ENCODE results near the gene NOTCH1. TPM values are rescaled to one million over a fixed set of nuclear protein-coding genes. Genes with fewer than 3 reads are reported as not detected.
A peak's percentile ranks its signal among the peaks of the same experiment; 100 is the strongest.
"Not testable (repeated sequence)": the region's sequence is repeated elsewhere in the genome, so short reads cannot be mapped to it uniquely, and the experiment has no call there.

NOTCH1 gene
- total and polyA plus RNA-seq, 11 donors, result 8.0 to 47.3 (median 20.3) TPM

DNA sequence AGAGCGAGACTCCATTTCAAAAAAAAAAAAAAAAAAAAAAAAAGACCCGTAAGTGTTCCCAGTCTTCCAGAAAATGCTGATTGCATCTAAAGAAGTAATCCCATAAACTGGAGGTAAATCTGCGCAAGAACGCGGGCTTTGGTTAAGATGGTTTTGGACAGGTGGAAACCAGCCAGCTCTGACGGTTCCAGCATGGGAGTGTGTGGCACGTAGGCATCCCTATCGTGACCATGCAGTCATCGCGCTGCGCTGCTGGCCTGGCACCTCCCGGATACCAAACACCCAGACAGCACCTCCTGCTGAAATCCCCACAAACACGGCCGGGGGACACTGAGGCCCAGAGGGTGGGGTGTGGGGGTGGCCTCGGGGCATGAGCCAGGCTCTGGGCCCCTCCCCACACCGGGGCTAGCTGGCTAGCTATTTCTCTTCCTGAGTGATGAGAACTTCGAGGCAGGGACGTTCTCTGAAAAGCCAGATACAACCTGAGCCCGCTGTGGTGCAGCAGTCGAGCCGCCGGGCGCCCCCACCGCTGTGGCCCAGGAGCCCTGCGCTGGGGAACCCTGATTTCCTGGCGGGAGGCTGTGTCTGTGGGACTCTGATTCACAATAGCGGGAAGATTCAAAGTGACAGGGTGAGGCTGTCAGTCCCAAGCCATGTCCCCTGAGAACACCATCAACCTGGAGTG, 32.2 kb upstream of the NOTCH1 start:
- 67 to 91% (median 72%) methylated on average over 11 to 27 of the region's 27 CpGs for WGBS, 4 donors
- ATAC-seq, result peak in 1 of 4 donors; percentile 10
- no peaks in the 10 kb centered on the region for H3K9me3 ChIP-seq
- H3K4me3 ChIP-seq, result no peak overlapping the region
- H3K36me3 ChIP-seq, result no peaks in the 10 kb centered on the region
- H3K4me1 ChIP-seq, result peaks cover 4 to 29% (median 15%) of the 10 kb centered on the region in 12 donors
- TF ChIP-seq, protein P1, sequence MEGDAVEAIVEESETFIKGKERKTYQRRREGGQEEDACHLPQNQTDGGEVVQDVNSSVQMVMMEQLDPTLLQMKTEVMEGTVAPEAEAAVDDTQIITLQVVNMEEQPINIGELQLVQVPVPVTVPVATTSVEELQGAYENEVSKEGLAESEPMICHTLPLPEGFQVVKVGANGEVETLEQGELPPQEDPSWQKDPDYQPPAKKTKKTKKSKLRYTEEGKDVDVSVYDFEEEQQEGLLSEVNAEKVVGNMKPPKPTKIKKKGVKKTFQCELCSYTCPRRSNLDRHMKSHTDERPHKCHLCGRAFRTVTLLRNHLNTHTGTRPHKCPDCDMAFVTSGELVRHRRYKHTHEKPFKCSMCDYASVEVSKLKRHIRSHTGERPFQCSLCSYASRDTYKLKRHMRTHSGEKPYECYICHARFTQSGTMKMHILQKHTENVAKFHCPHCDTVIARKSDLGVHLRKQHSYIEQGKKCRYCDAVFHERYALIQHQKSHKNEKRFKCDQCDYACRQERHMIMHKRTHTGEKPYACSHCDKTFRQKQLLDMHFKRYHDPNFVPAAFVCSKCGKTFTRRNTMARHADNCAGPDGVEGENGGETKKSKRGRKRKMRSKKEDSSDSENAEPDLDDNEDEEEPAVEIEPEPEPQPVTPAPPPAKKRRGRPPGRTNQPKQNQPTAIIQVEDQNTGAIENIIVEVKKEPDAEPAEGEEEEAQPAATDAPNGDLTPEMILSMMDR (IDR thresholded peaks at IDR 0.05), result no peak
- no peak for TF ChIP-seq POLR2A (IDR thresholded peaks at IDR 0.05)
- H3K27me3 ChIP-seq, result no peaks in the 10 kb centered on the region
- intact Hi-C loops (cut with DNase I), result loop anchor here in 1 of 10 donors (5.0 kb wide), 1 partner anchor 44 kb away; no protein-coding TSS in a partner anchor
- DNase-seq, result peak in 1 of 5 donors; percentile 66
- H3K27ac ChIP-seq, result peak overlapping the region in 1 of 12 donors; percentile 34

DNA sequence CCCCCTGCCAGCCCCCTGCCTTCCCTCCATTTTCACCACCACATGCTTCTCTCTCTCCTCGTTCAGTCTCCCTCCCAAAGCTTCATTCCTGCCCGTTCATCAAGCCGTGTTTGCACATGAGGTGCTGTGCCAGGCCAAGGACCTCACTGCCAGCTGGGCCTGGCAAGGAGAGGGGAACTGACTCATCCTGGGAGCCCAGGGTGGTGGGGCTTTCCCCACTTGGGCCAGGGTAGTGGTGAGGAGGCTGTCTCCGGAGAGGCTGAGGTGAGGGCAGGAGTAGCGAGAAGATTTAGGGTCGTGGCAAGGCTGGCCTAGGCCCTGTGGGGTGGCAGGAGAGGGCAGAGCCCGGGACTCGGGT, 30.4 kb upstream of the NOTCH1 start:
- Histone ChIP-seq H3K27me3 (no peaks in the 10 kb centered on the region), H3K36me3 (no peaks in the 10 kb centered on the region), H3K4me1 (peaks cover 8 to 47% (median 30%) of the 10 kb centered on the region in 12 donors), H3K4me3 (no peak overlapping the region), H3K27ac (no peak overlapping the region), H3K9me3 (no peaks in the 10 kb centered on the region)
- DNase-seq, result peak in 2 of 5 donors; percentile 68 to 74
- WGBS, 4 donors, result 61 to 73% (median 63%) methylated on average over 8 of the region's 8 CpGs
- intact Hi-C loops (cut with DNase I), result loop anchor here in 1 of 10 donors (5.0 kb wide), 1 partner anchor 46 kb away; no protein-coding TSS in a partner anchor
- ATAC-seq, result peak; percentile 27 to 58 (median 51)
- no peak for TF ChIP-seq POLR2A (IDR thresholded peaks at IDR 0.05)
- TF ChIP-seq, protein P1 (IDR thresholded peaks at IDR 0.05), result no peak

DNA sequence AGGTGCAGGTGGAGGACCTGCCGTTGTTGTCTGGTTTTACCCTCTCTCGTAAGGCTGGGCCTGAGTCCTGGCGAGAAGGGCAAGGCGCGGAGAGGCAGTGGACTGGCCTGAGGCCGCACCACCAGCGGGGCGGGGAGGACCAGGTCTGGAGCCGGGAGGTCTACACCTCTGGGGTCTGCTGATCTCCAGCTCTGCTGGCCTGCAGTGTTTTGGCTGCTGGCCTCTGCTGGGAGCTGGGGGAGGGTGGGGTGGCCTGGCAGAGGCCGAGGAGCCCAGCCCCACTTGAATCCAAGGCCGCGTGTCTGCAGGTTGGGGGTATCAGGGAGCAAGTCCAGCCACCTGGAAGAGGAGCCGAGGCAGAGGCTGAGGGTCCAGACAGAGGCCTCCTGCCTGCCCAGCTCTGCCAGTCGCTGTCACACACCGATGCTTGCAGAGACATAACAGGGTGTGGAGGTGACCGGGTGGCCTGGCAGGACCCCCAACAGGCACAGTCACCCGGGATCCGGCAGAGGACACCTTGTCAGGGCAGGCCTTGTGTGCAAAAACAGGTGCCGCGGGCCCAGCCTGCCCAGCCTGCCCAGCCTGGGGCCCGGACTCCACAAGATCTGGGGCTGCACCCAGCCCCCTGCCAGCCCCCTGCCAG, 29.9 kb upstream of the NOTCH1 start:
- peak in 2 of 5 donors; percentile 28 to 53 for DNase-seq

DNA sequence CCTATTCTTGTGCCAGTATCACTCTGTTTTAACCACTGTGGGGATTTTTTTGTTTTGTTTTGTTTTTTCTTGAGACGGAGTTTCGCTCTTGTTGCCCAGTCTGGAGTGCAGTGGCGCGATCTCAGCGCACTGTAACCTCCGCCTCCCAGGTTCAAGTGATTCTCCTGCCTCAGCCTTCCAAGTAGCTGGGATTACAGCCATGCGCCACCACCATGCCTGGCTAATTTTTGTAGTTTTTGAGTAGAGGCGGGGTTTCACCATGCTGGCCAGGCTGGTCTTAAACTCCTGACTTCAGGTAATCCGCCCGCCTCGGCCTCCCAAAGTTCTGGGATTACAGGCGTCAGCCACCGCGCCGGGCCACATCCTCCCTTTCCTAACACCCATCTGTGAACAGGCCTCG, 28.8 kb upstream of the NOTCH1 start:
- not testable (repeated sequence) for ATAC-seq, H3K36me3 ChIP-seq, H3K4me3 ChIP-seq, H3K27me3 ChIP-seq, H3K9me3 ChIP-seq, H3K27ac ChIP-seq
- peaks cover 12 to 62% (median 41%) of the 10 kb centered on the region in 12 donors for H3K4me1 ChIP-seq
- WGBS, 4 donors, result 92 to 94% (median 94%) methylated on average over 16 of the region's 16 CpGs
- peak in 1 of 5 donors; percentile 8 for DNase-seq
- intact Hi-C loops (cut with DNase I), result loop anchor here in 1 of 10 donors (5.0 kb wide), 1 partner anchor 48 kb away; no protein-coding TSS in a partner anchor

More for the DNA sequence above, 29.9 kb upstream of the NOTCH1 start:
- no peaks in the 10 kb centered on the region for H3K36me3 ChIP-seq
- no peaks in the 10 kb centered on the region for H3K9me3 ChIP-seq
- 78 to 87% (median 83%) methylated on average over 18 to 21 of the region's 21 CpGs for WGBS, 4 donors
- no peaks in the 10 kb centered on the region for H3K27me3 ChIP-seq
- no peak for TF ChIP-seq POLR2A (IDR thresholded peaks at IDR 0.05)
- TF ChIP-seq, protein P1 (IDR thresholded peaks at IDR 0.05), result no peak
- ATAC-seq, result no peak
- H3K4me3 ChIP-seq, result no peak overlapping the region
- peaks cover 9 to 52% (median 34%) of the 10 kb centered on the region in 12 donors for H3K4me1 ChIP-seq
- intact Hi-C loops (cut with DNase I), result loop anchor here in 1 of 10 donors (5.0 kb wide), 1 partner anchor 47 kb away; no protein-coding TSS in a partner anchor
- H3K27ac ChIP-seq, result no peak overlapping the region
